GM19240 (cell line): ENCODE results near the gene SLC26A9.
A peak's percentile ranks its signal among the peaks of the same experiment; 100 is the strongest.

Source experiments
- DNase-seq: peaks from one replicate; pipeline ENCODE4 v3.0.0; 2011; ENCODE audit warnings: low spot score; ENCODE audit not compliant: insufficient read length

The SLC26A9 gene

GRCh38 chr1:205948886-205949285, 5.6 kb upstream of the SLC26A9 start:
- DNase-seq: no peak

- no peak for DNase-seq
These were observed 4.8 kb upstream of the SLC26A9 start for GRCh38 chr1:205948039-205948438.

GRCh38 chr1:205947024-205947423, 3.8 kb upstream of the SLC26A9 start:
- DNase-seq: no peak

GRCh38 chr1:205945069-205945468, 1.8 kb upstream of the SLC26A9 start:
- DNase-seq: no peak

GRCh38 chr1:205944525-205944924, 1.3 kb upstream of the SLC26A9 start:
- DNase-seq: no peak

DNA sequence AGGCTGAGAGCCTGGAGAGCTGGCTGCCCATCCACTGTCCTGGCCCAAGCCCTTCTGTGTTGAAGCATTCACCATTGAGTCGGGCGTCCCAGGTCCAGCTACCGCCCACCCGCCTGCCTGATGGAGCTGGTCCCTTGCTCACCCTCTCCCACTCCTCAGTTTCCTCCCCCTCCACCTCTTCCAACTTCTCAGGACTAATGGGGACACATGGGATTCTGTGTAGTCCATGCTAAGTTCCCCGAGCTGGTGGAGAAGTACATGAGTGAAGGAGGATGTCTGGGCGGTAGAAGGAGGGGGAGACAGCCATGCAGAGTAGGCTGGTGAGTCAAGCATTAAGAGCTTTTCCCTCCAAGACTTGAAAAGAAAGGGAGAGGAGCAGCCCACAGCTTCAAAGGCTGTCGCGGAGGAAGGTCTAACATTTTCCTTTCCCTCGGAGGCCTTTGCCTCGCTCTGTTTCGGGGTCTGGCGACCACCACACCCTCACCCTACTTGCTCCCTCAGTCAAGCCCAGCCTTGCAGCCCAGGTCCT, 561 bp downstream of the SLC26A9 start:
- DNase-seq: no peak

DNA sequence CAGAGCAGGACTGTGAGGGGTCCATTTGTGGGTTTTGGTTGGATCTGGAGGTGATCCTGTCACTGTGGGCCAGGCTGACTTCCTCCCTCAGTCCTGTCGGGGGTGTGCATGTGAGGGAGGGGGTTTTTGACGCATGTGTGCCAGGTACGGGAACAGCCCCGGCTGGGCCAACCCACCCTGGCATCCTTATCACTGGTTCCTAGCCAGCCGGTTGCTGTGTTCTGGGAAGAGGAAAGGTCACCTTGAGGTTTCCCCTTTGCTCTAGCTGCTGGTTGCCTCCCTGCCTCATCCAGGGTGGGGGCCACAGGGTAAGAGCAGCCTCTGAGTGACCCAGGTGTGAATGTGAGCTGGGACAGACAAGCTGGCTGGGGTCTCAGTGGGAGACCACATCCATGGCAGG, 2.5 kb downstream of the SLC26A9 start:
- no peak for DNase-seq

DNA sequence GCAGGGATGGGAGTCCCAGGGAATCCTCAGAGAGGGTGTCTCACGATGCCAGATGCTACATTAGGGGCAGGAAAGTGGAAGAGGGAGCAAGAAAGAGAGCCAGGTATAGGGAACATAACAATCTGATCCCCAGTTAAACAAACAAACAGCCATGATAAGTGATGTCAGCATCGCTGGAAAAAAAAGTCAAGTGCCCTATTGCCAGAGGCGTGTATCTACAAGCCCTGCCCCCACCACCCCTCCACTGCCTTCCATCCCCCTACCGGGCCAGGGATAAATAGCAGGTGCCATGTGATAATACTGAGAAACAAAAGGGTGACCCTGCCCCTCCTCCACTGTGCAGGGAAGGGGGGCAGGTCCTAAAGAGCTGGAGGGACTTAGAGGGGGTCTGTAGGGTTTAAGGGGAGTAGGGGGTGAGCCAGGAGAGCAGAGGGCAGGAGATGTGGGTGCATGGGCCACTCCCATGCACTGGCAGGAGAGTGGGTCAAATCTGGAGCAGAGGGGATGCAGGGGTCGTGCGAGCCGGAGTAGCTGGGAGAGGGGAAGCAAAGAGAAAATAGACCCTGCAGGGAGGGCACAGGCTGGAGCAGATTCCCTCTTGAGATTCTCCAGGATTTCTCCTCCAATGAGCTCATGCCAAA, 3.4 kb downstream of the SLC26A9 start:
- DNase-seq: peak; percentile 21

- DNase-seq: no peak
These were observed 4.6 kb downstream of the SLC26A9 start for GRCh38 chr1:205938682-205939081.

- no peak for DNase-seq
These were observed 6.2 kb downstream of the SLC26A9 start for GRCh38 chr1:205936846-205937586.

- no peak for DNase-seq
These were observed 6.9 kb downstream of the SLC26A9 start for GRCh38 chr1:205936311-205936710.

DNA sequence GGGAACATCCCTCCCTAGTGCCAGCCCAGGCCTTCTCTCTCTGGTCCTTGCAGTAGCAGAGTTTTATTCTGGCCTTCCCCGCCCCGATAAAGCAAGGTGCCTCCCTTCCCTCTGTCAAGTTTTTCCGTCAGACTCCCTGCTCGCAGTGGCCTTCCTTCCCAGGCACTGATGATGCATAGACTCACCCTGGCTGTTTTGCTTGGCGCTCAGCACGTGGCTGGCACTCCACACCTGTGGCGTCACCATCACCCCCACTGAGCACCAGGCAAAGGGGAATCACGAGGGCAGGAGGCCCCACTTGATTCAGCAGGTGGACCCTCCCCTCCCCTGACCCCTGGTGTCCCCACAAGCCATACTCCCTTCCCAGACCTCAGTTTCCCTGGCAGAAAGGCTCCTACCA, 7.4 kb downstream of the SLC26A9 start:
- no peak for DNase-seq

DNA sequence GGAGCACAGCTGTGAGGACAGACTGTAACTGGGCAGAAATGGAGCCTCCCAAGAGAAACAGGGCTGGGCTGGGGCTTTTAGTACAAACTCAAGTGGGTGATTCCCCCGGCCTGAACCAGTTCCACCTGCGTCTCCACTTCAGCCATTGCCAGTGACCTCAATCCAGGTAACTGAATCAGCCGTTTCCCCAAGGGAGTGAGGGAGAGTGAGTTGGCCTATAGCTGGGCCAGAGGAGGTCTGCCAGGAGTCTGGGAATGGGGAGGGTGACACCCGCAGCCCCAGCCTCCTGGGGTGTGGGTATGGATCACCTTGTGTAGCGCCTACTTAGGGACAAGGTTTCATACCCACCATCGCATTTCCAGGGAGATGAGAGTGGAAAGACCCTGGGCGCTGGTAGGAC, 8.5 kb downstream of the SLC26A9 start:
- DNase-seq: no peak

GRCh38 chr1:205933671-205934618, 9.3 kb downstream of the SLC26A9 start:
- DNase-seq: no peak

DNA sequence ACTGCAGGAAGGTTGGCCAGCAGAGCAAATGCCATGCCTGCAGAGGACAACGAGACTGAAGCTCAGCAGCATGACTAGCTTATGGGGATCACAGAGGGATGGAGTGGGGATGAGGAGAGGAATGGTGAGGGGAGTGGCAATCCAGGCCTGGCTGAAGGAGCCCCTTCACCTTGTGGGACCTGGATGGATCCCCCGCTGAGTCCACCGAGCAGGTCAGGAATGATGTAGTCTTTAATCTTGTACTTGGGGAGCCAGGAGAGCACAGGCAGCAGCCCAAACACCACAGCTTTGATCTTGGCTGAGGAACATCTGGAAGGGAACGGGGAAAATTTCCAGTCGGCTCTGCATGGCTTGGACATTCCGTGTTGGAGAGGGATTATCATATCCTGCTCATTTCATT, 10.5 kb downstream of the SLC26A9 start:
- no peak for DNase-seq

GRCh38 chr1:205930799-205931281, 12.4 kb downstream of the SLC26A9 start:
- no peak for DNase-seq

DNA sequence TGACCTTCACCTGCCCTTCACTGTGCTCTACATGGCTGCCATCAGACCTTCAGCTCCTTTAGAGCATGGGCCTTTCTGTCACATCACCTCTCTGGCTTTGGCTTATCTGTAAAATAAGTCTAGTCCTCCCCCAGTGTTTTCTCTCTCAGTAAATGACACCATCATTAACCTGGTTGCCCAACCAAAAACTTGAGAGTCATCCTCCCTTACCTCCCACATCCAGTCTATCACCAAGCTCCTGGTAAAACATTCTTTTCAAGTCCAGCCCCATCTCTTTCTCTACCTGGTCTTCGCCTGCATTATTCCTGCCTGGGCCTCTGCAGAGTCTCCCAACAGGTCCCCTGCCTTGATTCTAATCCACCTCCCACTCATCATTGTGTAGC, 13.1 kb downstream of the SLC26A9 start:
- DNase-seq: no peak

GRCh38 chr1:205929496-205930194, 13.6 kb downstream of the SLC26A9 start:
- no peak for DNase-seq

DNA sequence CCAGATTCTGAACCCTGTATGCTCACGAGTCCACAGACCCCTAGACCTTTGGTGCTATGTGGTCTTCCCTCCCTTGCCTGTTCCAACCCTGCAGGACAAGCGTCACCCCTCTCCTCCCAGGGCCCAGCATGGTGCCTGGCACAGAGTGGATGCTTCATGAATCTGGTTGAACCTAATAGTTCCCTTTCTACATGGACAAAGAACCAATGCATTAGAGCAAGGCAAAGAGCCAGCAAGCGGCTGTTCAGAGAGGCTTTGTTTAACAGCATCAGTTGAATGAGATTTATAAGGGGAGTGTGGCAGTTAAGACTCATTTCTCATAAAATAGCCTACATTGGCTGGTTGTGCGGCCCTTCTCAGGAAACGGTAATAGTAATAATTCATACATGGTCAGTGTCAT, 14.9 kb downstream of the SLC26A9 start:
- DNase-seq: no peak

GRCh38 chr1:205927676-205928075, 15.6 kb downstream of the SLC26A9 start:
- DNase-seq: no peak

- no peak for DNase-seq
These were observed 16.0 kb downstream of the SLC26A9 start for GRCh38 chr1:205927247-205927646.
